Endothelial cell of umbilical vein (primary cell): ENCODE measurements around the gene NEXN. TPM values are rescaled to one million over a fixed set of nuclear protein-coding genes. Genes with fewer than 3 reads are reported as not detected.

Experiments used
- BruUV-seq: library from RNA; stranded (reverse); fragments of 400-500 nt; replicated peaks from 2 replicates; lab custom pipeline; 2021; lab: Mats Ljungman, UMichigan
- CTCF ChIA-PET: fragments of 300-600, 350-600 bp; sonication (Branson Sonifier 250); formaldehyde crosslinking; loops from one replicate; lab custom pipeline; 2021; ENCODE audit warnings: antibody characterized with exemption, inconsistent platforms; lab: Charles Lee
- POLR2A ChIA-PET: fragments of 300-600, 350-600 bp; sonication (Branson Sonifier 250); formaldehyde crosslinking; loops from one replicate; lab custom pipeline; 2021; ENCODE audit warnings: antibody characterized with exemption, inconsistent platforms; lab: Charles Lee
- DNase-seq: peaks from one replicate; pipeline ENCODE4 v3.0.0-alpha.2; 2011; ENCODE audit warnings: low read depth, low spot score
- FAIRE-seq: peaks from 2 replicates; lab custom pipeline; 2011; peaks lifted over from hg19 to GRCh38; lab: Jason Lieb, UNC
- H2AFZ ChIP-seq: 2 replicates; pipeline ENCODE4 v1.6.0; 2012; ENCODE audit warnings: low read depth, low read length, control low read depth, inconsistent platforms
- H3K27ac ChIP-seq: 2 replicates; pipeline ENCODE4 v1.5.1; 2011; ENCODE audit warnings: low read depth, mild to moderate bottlenecking, control low read depth, low read length, moderate library complexity; ENCODE audit not compliant: insufficient read depth
- H3K27me3 ChIP-seq, 2 experiments: 2 replicates each; pipeline versions ENCODE4 v1.6.0 to v1.6.1; 2011; ENCODE audit warnings: low read length in 2 of 2, mixed read lengths in 1 of 2; ENCODE audit not compliant: control insufficient read depth in 2 of 2, insufficient read depth in 2 of 2
- H3K36me3 ChIP-seq, 2 experiments: 2 replicates in 1 of 2; 3 replicates in 1 of 2; pipeline ENCODE4 v1.5.1; 2011; ENCODE audit warnings: low read length in 2 of 2, mild to moderate bottlenecking in 1 of 2, moderate library complexity in 1 of 2; ENCODE audit not compliant: control insufficient read depth in 2 of 2, insufficient read depth in 2 of 2; ENCODE audit errors: extremely low read depth in 1 of 2
- H3K4me1 ChIP-seq: 3 replicates; pipeline ENCODE4 v1.5.1; 2011; ENCODE audit warnings: mild to moderate bottlenecking, low read length; ENCODE audit not compliant: control insufficient read depth, insufficient read depth; ENCODE audit errors: extremely low read depth
- H3K4me2 ChIP-seq: 2 replicates; pipeline ENCODE4 v1.6.1; 2011; ENCODE audit warnings: low read length, control low read depth, mixed read lengths; ENCODE audit not compliant: insufficient read depth
- H3K4me3 ChIP-seq, 3 experiments: fragments of 200-600 bp in 1 of 3; sonication (generic), shearing (Covaris generic) in 1 of 3; replicated peaks in 1 of 3; 2 replicates each; pipeline ENCODE4 v1.5.1; 2011 to 2016; ENCODE audit warnings: control low read depth in 3 of 3, low read length in 3 of 3, mild to moderate bottlenecking in 2 of 3, inconsistent platforms in 1 of 3, low read depth in 1 of 3, moderate library complexity in 1 of 3; ENCODE audit not compliant: insufficient read depth in 1 of 3
- H3K79me2 ChIP-seq: 2 replicates; pipeline ENCODE4 v1.6.0; 2012; ENCODE audit warnings: low read length, inconsistent platforms; ENCODE audit not compliant: control insufficient read depth, insufficient read depth
- H3K9ac ChIP-seq: replicated peaks from 2 replicates; pipeline ENCODE3; 2011; ENCODE audit warnings: low read length, control low read depth; ENCODE audit not compliant: insufficient read depth; ENCODE audit errors: extremely low read depth
- H3K9me1 ChIP-seq: replicated peaks from 3 replicates; pipeline ENCODE4 v1.6.0; 2011; ENCODE audit warnings: mild to moderate bottlenecking, low read length; ENCODE audit not compliant: control insufficient read depth, insufficient read depth; ENCODE audit errors: extremely low read depth
- H3K9me3 ChIP-seq: replicated peaks from 2 replicates; pipeline ENCODE4 v1.5.1; 2012; ENCODE audit warnings: low read length, inconsistent platforms; ENCODE audit not compliant: control insufficient read depth, insufficient read depth
- H4K20me1 ChIP-seq: replicated peaks from 2 replicates; pipeline ENCODE3; 2011; ENCODE audit warnings: mild to moderate bottlenecking, low read length; ENCODE audit not compliant: control insufficient read depth, insufficient read depth; ENCODE audit errors: extremely low read depth
- EZH2 ChIP-seq: IDR thresholded peaks from 2 replicates; pipeline ENCODE4 v1.6.1; 2012; ENCODE audit warnings: borderline replicate concordance, low read depth, mild to moderate bottlenecking, moderate library complexity, low read length, inconsistent platforms; ENCODE audit not compliant: severe bottlenecking
- FOS ChIP-seq: IDR thresholded peaks from 2 replicates; pipeline ENCODE4 v1.6.1; 2011; ENCODE audit warnings: mild to moderate bottlenecking, low read length, moderate library complexity, borderline replicate concordance; ENCODE audit not compliant: insufficient read depth
- GATA2 ChIP-seq: IDR thresholded peaks from 2 replicates; pipeline ENCODE4 v1.7.0; 2011; ENCODE audit warnings: low read depth, mild to moderate bottlenecking, moderate library complexity, mixed read lengths, low read length; ENCODE audit not compliant: insufficient read length, insufficient read depth
- JUN ChIP-seq: IDR thresholded peaks from 2 replicates; pipeline ENCODE4 v1.6.1; 2011; ENCODE audit warnings: borderline replicate concordance, low read depth; ENCODE audit not compliant: insufficient read length, insufficient read depth
- MYC ChIP-seq: IDR thresholded peaks from one replicate; pipeline ENCODE4 v1.6.1; 2011; ENCODE audit warnings: mild to moderate bottlenecking, low read depth, low read length
- POLR2A ChIP-seq: IDR thresholded peaks from 2 replicates; pipeline ENCODE4 v1.6.1; 2012; ENCODE audit warnings: low read depth, mild to moderate bottlenecking, control low read depth, low read length
- POLR2AphosphoS5 ChIP-seq: IDR thresholded peaks from 2 replicates; pipeline ENCODE4 v1.6.1; 2012; ENCODE audit warnings: low read depth, mild to moderate bottlenecking, control low read depth, low read length, moderate library complexity; ENCODE audit not compliant: insufficient read depth
- dilution Hi-C: fragments of 300-500 bp; cut with MboI; formaldehyde crosslinking; loops from one replicate; pipeline ENCODE4 v1.15.0; 2019; ENCODE audit warnings: low sequenced_read_pairs; ENCODE audit not compliant: extremely low pct_ligation_motif_present
- intact Hi-C: fragments of 100-400 bp; cut with micrococcal nuclease; formaldehyde crosslinking; loops from one replicate; pipeline ENCODE4 v1.10.0; 2022
- polyA plus RNA-seq, 4 experiments: library from polyadenylated mRNA; depleted of rRNA in 3 of 4; stranded (reverse) in 3 of 4; unstranded in 1 of 4; fragments of >200 nt; gene quantifications; 2 replicates each; pipeline versions ENCODE4 v1.2.1 to v1.2.3, GENCODE V29; 2011 to 2012; ENCODE audit warnings: missing spikeins in 1 of 4
- total RNA-seq: library from RNA; stranded (reverse); gene quantifications from 2 replicates; pipeline ENCODE4 v1.2.3, GENCODE V29; 2021
- TF ChIP-seq, protein P1 (sequence below): IDR thresholded peaks from 2 replicates; pipeline ENCODE4 v1.6.1; 2011; ENCODE audit not compliant: insufficient read depth, insufficient read length
- TF ChIP-seq, protein P2 (sequence below), 2 donors: IDR thresholded peaks; 1 replicate in 1 of 2; 2 replicates in 1 of 2; pipeline ENCODE4 v1.5.1; 2011; ENCODE audit warnings: low read length in 2 of 2, mild to moderate bottlenecking in 2 of 2, moderate library complexity in 2 of 2, control low read depth in 1 of 2, inconsistent platforms in 1 of 2, low read depth in 1 of 2; ENCODE audit not compliant: insufficient read depth in 1 of 2; ENCODE audit errors: extremely low read depth in 1 of 2

Gene NEXN
- total and polyA plus RNA-seq, 2 donors (not counting 3 experiments of a cell fraction or from before 2014, with no cell fraction given): 1.0 to 11.7 TPM

DNA sequence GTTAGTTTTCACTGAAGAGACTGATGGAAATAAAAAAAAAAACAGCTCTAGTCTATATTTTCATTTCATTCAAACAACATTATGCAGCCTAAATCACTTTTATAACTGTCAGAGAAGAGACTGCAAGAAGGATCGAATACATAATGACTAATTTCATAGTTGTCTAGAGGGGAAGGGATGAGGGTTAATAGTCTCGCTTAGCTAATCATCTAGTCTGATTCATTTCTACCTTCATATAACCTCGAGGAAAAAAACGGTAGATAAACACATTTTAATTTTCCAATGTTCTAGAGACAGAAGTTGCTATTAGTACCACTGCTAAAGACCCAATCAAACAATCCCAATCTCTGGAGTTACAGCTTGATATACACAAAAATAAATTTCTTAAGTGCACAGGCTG lies 87.0 kb downstream of the NEXN start:
- H4K20me1 ChIP-seq: peaks cover 14% of the 10 kb centered on the region
- no peak for FAIRE-seq
- H3K27ac ChIP-seq: peak overlapping the region; percentile 48

More for the DNA sequence above, 87.0 kb downstream of the NEXN start:
- no TSS peak for BruUV-seq
- no peaks in the 10 kb centered on the region for H3K9me3 ChIP-seq
- POLR2A ChIA-PET: interaction anchor here (0.8 to 4.7 kb wide), 4 partner anchors 9 to 139 kb away, joined by 3 to 122 read pairs (median 4); partner anchors contain the start of gene DNAJB4
- H3K79me2 ChIP-seq: peaks cover 95% of the 10 kb centered on the region
- H3K9ac ChIP-seq: no peak overlapping the region
- peak; percentile 51 for DNase-seq
- intact Hi-C loops: no loop called here
- dilution Hi-C loops: no loop called here
- H3K4me2 ChIP-seq: peak overlapping the region; percentile 85
- CTCF ChIA-PET: interaction anchor here (1.0 to 4.4 kb wide), 6 partner anchors 9 to 139 kb away, joined by 3 to 70 read pairs (median 6); partner anchors contain the start of gene DNAJB4
- TF ChIP-seq POLR2A (no peak), JUN (no peak), FOS (no peak), MYC (no peak), EZH2 (no peak), POLR2AphosphoS5 (no peak), GATA2 (no peak)
- TF ChIP-seq, protein P1, sequence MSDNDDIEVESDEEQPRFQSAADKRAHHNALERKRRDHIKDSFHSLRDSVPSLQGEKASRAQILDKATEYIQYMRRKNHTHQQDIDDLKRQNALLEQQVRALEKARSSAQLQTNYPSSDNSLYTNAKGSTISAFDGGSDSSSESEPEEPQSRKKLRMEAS: no peak
- TF ChIP-seq, protein P2, sequence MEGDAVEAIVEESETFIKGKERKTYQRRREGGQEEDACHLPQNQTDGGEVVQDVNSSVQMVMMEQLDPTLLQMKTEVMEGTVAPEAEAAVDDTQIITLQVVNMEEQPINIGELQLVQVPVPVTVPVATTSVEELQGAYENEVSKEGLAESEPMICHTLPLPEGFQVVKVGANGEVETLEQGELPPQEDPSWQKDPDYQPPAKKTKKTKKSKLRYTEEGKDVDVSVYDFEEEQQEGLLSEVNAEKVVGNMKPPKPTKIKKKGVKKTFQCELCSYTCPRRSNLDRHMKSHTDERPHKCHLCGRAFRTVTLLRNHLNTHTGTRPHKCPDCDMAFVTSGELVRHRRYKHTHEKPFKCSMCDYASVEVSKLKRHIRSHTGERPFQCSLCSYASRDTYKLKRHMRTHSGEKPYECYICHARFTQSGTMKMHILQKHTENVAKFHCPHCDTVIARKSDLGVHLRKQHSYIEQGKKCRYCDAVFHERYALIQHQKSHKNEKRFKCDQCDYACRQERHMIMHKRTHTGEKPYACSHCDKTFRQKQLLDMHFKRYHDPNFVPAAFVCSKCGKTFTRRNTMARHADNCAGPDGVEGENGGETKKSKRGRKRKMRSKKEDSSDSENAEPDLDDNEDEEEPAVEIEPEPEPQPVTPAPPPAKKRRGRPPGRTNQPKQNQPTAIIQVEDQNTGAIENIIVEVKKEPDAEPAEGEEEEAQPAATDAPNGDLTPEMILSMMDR (IDR thresholded peaks at IDR 0.05; ENCODE audit: extremely low read depth in 1 of 2, insufficient read depth in 1 of 2, low read depth in 1 of 2, low read length in 2 of 2): no peak
- H3K4me1 ChIP-seq: peaks cover 25% of the 10 kb centered on the region
- no peak overlapping the region for H2AFZ ChIP-seq
- H3K27me3 ChIP-seq: no peaks in the 10 kb centered on the region
- H3K9me1 ChIP-seq: no peaks in the 10 kb centered on the region
- peak overlapping the region in 2 of 3 experiments; percentile 43 to 100 for H3K4me3 ChIP-seq
- peaks cover 0 to 3% of the 10 kb centered on the region in 2 experiments for H3K36me3 ChIP-seq
